GM18505 (cell line): Measurements from ENCODE around the gene SCARB2.

Experiments used
- ATAC-seq: cut with Tn5 transposase; IDR thresholded peaks from one replicate; pipeline ENCODE4 v1.9.1; 2021; ENCODE audit not compliant: unreplicated experiment
- POLR2A ChIP-seq: IDR thresholded peaks from 4 replicates; pipeline ENCODE4 v1.6.1; 2011; ENCODE audit warnings: borderline replicate concordance; ENCODE audit not compliant: insufficient read depth, insufficient read length; ENCODE audit errors: extremely low read depth

Gene SCARB2

DNA sequence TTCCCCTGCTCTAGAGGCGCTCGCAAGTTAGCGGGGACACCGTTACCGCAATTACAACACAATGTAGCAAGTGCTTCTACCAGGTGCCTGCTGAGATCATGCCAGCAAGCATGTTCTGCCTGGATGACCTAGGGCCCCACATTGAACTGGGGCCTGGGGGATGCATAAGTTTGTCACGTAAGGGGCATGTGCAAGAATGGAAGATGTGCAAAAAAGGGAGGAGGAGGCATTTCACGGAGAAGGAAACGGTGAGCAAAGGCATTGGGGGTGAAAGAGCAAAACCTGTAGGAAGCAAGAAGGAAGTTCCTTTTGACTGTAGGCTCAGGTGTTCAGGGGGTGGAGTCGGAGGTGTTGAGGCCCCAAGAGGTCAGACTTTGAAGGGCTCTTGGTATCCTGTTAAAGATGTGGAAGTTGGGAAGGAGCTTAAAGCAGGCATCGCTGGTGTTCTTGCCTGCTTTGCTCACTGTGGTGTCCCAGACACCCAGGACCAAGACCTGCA lies 602 bp upstream of the SCARB2 start:
- TF ChIP-seq POLR2A = no peak
- no peak for ATAC-seq

DNA sequence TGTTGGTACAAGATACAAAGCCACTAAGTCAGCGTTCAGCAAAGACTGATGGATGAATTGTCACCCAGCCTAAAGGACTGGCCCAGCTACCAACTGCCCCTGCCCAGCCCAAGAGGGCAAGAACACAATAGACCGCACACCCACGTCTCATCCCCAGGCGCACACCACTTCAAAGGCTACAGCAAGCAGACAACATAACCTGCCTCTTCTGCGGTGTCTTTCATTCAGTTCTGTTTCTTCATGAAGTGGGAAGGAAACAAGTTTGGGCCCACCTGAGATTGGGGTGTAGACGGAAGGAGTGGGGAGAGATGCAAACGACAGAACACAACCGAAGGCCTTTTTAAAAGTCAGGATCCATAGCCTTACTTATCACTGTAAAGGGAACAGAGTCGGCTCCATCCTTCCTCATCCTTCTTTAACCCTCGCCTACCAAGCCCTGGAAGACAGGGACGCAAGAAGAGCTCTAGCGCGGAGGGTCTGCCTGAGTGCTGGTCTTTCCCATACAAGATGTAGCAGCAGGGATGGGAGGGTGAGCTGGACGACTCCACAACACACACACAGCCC lies 691 bp downstream of the SCARB2 start:
- no peak for TF ChIP-seq POLR2A
- no peak for ATAC-seq

DNA sequence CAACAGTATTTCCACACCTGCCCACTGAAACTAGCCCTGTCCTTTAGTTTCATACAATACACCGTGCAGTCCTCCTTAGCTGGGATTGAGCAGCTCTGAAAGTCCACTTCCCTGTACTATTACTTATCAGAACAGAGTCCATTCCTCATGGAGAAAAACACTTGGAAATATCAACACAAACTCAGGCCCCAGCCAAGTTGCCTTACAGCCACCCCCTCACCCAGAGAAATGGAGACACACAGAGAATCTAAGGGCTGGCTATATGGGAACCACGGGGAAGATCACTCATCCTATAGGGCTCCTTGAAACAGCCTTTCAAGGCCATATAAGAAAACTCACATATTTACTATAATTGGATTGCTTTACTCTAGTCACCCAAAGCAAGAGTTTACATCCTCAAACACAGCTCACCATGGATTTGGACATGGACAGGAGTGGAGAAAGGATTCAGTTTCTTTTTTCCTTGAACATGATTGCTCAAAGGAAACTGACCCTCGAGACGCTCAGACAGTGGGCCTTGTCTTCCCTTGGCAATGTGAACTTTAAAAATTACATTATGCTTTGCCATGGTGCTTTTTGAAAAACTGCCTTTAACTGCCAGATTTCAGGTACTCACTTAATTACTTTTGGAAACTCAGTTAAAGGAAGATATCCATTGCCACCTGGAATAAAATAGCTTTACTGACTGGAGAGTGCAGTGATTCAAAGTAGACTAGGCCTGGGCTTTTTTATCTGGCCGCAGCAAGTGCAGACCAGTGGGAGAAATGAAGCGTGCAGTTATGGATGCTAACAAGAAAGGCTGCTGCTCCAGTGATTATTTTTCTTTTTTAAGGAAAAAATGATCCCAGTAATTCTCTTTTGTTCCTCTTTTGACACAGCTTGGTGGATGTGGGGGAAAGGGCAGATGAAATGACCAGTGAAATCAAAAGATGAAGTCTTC lies 1.6 kb downstream of the SCARB2 start:
- no peak for ATAC-seq
- no peak for TF ChIP-seq POLR2A

DNA sequence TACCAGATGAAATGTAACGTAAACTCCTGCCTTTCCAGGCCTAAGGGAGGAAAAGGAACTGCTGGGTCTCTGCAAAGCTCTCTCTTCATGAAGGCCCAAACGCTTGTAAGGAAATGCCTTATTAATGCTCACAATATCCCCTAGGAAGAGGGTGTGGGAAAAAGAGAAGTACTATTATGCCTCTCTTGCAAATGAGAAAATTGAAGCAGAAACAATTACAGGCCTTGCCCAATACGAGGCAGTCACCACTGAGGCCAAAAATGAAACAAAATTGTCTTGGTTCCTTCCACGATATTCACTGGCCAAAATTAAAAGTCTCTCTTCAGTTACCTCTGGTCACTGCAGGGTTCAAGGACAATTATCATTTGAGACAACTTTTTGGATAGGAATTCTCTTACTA lies 3.2 kb downstream of the SCARB2 start:
- ATAC-seq = no peak
- no peak for TF ChIP-seq POLR2A

DNA sequence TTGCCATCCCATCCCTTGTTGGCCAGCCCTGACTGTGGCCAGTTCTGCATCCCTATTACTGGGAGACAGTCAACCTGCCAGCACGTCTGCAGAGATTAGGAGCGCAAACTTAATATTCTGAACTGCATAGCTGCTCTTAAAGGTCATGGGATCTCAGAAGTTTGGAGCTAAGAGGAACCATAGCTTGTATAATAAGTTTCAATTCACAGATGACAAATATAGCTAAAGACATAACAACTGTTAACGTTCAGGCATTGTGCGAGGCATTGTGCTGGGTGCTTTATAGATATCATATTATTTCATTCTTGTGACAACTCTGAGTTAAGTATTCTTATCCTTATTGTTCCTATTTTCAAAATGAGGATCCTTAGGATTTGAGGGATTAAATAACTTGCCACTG lies 3.7 kb downstream of the SCARB2 start:
- no peak for TF ChIP-seq POLR2A
- no peak for ATAC-seq

DNA sequence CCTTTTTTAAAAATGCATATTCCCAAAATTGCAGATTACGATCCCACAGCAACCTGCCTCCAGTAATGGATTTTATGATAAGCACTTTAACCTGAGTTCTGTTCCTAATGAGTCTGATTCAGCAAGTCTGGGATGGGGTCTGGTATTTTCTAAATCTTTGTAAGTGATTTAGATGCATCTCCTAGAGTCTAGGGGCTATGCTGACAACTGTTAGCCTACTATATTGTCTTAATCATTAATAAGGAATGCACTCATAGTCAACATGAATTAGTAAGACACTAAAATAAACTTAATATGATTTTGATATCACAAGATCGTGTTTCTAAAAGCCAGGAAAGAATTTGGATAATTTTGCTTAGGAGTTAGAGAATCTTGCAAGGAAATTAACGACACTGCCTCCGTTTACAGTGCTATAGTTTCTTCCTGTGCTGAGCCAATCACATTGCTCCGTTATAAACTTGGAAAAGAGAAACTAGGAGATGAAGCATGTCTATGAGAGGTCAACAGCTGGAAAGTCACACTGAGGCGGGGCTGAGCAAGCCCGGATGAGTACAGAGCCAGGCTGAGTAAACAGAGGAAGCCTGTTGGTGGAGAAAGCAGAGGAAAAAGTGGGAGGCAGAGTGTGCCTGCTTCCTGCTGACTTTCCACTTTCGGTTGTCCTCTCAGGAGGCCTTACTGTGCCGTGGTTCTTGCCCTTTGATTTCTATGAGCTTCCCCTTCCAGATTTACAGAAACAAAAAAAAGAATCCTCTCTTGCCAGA lies 5.4 kb downstream of the SCARB2 start:
- ATAC-seq = no peak
- TF ChIP-seq POLR2A = no peak

DNA sequence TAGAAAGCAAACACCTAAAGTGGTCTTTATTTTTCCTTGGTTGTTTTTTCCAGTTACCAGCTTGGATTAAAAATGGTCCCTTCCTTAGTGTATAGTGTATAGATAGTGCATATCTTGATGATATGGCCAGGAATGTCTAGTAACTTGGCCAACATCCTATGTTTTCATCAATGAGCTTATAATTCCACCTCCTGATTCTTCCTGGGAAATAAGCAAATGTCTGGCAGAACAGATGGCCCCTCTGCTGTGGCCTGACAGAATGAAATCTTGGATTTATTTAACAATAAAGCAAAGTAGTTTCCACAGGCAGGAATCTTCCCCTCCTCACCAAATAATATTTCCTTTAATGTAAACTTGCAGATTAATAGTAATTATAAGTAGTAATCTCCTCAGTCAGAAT lies 6.1 kb downstream of the SCARB2 start:
- TF ChIP-seq POLR2A = no peak
- ATAC-seq = no peak

DNA sequence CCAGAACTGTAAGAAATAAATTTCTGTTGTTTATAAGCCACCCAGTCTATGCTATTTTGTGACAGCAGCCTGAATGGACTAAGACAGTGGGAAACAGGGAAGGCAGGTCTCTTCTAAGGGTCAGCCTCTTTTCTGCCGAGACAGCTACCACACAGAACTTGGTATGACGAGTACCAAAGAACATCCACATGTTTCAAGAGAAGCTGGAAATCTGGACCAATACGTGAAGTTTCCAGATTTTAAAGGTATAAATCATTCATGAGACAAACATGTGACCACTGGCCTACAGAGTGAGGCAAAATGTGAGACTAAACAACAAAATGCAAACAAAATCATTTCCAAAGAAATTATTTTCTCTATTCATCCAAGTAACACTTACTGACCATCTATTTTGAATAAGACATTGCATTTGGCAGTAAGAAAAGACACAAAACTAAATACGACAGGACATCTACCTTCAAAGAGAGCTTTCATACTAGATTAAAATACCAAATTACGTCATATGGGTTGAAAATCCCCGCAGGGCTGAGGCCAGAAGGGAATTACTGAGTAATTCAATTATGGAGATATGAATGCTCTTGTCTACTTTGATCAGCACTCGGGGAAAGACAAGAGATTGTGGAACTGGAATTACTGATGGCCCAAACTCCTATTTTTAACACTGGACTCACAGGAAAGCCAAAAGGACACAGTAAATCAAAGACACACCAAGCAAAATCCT lies 7.2 kb downstream of the SCARB2 start:
- no peak for TF ChIP-seq POLR2A
- no peak for ATAC-seq

DNA sequence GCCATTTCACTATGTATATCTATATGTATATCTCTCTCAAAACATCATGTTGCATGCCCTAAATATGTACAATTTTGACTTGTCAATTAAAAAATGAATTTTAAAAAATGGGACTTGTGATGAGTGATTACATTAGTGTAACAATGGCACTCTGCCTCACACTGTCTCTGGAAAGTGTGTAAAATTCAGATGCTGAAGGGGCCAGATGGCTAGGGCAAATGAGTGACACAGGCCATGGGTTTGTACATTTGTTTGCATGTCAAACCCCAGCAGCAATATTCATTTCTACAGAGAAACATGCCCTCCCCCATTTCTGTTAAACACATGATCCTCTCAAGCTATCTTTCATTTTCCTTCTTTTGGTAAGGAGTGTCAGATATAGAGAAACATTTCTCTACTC lies 8.1 kb downstream of the SCARB2 start:
- no peak for ATAC-seq
- TF ChIP-seq POLR2A = no peak

DNA sequence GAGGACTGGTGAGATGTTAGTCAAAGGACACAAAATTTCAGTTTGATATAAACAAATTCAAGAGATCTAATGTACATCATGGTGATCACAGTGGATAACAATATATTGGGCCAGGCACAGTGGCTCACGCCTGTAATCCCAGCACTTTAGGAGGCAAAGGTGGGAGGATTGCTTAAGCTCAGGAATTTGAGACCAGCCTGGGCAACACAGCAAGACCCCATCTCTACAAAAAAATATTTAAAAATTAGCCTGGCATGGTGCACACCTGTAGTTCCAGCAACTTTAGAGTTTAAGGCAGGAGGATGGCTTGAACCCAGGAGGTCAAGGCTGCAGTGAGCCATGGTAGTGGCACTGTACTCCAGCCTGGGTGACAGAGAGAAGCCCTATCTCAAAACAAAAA lies 8.7 kb downstream of the SCARB2 start:
- ATAC-seq = no peak
- no peak for TF ChIP-seq POLR2A

DNA sequence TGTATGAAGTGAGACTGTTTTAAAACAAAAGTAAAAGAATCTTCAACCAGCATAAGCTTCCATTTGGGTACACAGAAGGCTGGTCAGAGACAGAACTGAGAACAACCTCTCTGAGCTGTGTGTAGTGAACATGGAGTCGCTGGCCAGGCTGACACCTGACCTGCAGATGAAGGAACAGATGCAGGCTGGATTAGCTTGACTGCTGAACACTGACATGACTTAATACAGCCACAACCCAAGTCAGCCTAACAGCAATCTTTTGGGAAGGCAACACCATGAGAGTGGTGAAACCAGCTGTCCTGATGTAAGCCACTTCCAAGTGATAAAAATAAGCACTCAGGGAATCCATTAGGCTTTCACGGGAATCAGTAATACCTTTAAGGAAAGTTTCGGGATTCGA lies 10.1 kb downstream of the SCARB2 start:
- no peak for ATAC-seq
- TF ChIP-seq POLR2A = no peak

DNA sequence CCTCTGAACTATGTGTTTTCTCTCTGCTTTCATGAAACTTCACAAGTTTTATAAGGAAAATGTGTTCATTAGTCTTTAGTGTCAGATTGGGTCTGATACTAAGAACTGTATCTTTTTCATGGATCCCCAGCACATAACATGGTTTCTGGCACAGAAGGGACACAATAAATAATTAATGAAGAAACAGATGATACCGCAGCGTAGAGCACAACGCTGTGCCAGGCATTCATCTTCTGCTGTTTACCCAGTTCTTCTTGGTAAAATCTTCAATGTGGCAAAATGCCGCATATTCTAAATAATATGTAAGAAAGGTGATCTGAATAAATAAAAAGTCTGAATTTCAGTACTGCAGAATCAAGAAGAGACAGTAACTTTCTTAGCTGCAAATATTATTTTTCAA lies 12.3 kb downstream of the SCARB2 start:
- TF ChIP-seq POLR2A = no peak
- ATAC-seq = no peak

DNA sequence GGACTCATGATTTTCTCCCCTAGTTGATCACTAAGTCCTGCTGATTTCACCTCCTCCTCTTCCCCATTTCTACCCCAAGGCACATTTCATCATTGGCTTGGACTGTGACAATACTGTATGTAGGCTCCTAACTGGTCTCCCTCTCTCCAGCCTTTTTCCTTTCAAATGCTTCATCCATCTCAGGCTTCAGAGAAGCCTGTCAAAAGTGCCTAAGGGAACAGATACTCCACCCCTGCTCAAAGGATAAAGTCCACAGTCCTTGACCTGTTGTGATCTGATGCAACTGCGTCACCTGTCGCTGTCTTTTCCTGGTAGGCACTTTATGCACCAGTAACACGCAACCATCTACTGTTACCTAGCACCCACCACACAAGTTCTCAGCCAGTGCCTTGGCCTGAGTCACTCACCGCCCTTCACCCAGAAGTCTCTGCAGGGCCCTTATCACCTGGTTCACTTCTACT lies 12.8 kb downstream of the SCARB2 start:
- no peak for ATAC-seq
- TF ChIP-seq POLR2A = no peak
